Prostate gland (tissue), 2 donors: Measurements from ENCODE around the gene MLPH. TPM values are rescaled to one million over a fixed set of nuclear protein-coding genes. Genes with fewer than 3 reads are reported as not detected.

ENCODE experiments used
- DNase-seq: peaks from one replicate; pipeline ENCODE4 v3.0.0-alpha.2; 2019; ENCODE audit warnings: low spot score
- H3K27ac ChIP-seq, 2 donors: fragments of 200-600 bp; sonication (generic); 2 replicates each; pipeline ENCODE4 v1.5.1; 2017 to 2019
- H3K27me3 ChIP-seq: fragments of 200-600 bp; sonication (generic); replicated peaks from 2 replicates; pipeline ENCODE4 v1.5.1; 2019; ENCODE audit not compliant: insufficient read depth
- H3K36me3 ChIP-seq, 2 donors: fragments of 200-600 bp; sonication (generic); 1 replicate in 1 of 2; 2 replicates in 1 of 2; pipeline versions ENCODE4 v1.5.1 to v1.8.1; 2017 to 2019
- H3K4me1 ChIP-seq: fragments of 200-600 bp; sonication (generic); replicated peaks from 2 replicates; pipeline ENCODE4 v1.5.1; 2019
- H3K4me3 ChIP-seq, 2 donors: fragments of 200-600 bp; sonication (generic); 2 replicates each; pipeline ENCODE4 v1.5.1; 2017 to 2019
- H3K9me3 ChIP-seq: fragments of 200-600 bp; sonication (generic); 2 replicates; pipeline ENCODE4 v1.5.1; 2017
- POLR2A ChIP-seq: fragments of 450-650 bp; IDR thresholded peaks from one replicate; pipeline ENCODE4 v1.6.1; 2016; ENCODE audit warnings: antibody characterized with exemption, mild to moderate bottlenecking
- POLR2AphosphoS5 ChIP-seq: sonication (generic); formaldehyde crosslinking; IDR thresholded peaks from one replicate; pipeline ENCODE4 v1.6.1; 2017; ENCODE audit warnings: antibody characterized with exemption
- WGBS: methylation state at CpG from one replicate; pipeline ENCODE4 v1.1.5; 2018; 5-methylcytosine and 5-hydroxymethylcytosine counted together
- intact Hi-C: fragments of 100-400 bp; cut with DNase I; formaldehyde crosslinking; loops from one replicate; pipeline ENCODE4 v1.14.2; 2022
- total RNA-seq, 2 donors: library from RNA; depleted of rRNA; stranded (reverse); fragments of >200 nt; gene quantifications; one replicate each; pipeline ENCODE4 v1.1.0, GENCODE V29; 2016
- TF ChIP-seq, protein P1 (sequence below), 4 experiments: fragments of 200-600 bp in 2 of 4; fragments of 450-650 bp in 2 of 4; sonication (generic) in 2 of 4; IDR thresholded peaks; 1 replicate in 3 of 4; 2 replicates in 1 of 4; pipeline ENCODE4 v1.5.1; 2016 to 2019; ENCODE audit warnings: antibody characterized with exemption in 4 of 4, mild to moderate bottlenecking in 2 of 4, moderate library complexity in 2 of 4

Gene MLPH
- total RNA-seq, 2 donors from 2014 or later = 371 to 393 TPM

DNA sequence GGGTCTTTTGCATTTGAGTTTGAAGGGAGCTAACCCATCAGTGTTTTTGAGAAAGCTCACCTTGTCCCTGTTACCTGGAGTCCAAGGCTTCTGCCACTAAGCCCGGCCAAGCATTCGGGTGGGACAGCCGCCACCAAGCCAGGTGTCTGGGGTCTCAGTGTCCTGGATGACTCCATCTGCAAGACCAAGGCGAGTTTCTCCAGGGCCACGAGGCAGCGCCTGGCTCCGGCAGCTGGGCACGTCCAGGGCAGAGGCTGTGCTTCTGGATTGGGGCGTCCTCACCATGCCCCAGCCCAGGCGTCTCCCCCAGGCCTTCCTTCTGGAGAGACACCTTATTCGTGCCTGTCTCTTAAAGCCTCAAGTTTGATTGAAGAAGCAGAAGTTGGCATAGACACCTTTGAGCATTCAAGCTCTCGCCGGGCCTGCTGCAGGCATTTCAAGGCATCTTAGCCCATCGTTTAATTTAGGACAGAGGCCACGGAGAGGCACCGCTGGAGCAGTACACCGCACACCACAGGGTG is 24.9 kb downstream of the MLPH start:
- Histone ChIP-seq H3K4me1 (peaks cover 39% of the 10 kb centered on the region), H3K36me3 (no peaks in the 10 kb centered on the region), H3K27ac (peak overlapping the region; percentile 71 to 98), H3K27me3 (no peaks in the 10 kb centered on the region), H3K9me3 (no peaks in the 10 kb centered on the region), H3K4me3 (no peak overlapping the region)
- TF ChIP-seq, protein P1, sequence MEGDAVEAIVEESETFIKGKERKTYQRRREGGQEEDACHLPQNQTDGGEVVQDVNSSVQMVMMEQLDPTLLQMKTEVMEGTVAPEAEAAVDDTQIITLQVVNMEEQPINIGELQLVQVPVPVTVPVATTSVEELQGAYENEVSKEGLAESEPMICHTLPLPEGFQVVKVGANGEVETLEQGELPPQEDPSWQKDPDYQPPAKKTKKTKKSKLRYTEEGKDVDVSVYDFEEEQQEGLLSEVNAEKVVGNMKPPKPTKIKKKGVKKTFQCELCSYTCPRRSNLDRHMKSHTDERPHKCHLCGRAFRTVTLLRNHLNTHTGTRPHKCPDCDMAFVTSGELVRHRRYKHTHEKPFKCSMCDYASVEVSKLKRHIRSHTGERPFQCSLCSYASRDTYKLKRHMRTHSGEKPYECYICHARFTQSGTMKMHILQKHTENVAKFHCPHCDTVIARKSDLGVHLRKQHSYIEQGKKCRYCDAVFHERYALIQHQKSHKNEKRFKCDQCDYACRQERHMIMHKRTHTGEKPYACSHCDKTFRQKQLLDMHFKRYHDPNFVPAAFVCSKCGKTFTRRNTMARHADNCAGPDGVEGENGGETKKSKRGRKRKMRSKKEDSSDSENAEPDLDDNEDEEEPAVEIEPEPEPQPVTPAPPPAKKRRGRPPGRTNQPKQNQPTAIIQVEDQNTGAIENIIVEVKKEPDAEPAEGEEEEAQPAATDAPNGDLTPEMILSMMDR (IDR thresholded peaks at IDR 0.05) = no peak
- no peak for TF ChIP-seq POLR2A
- no peak for TF ChIP-seq POLR2AphosphoS5
- WGBS = 84% methylated on average over 17 of the region's 17 CpGs
- DNase-seq = no peak
- intact Hi-C loops = loop anchor here (5.0 to 10.0 kb wide), 2 partner anchors 153 to 235 kb away; no protein-coding TSS in a partner anchor

DNA sequence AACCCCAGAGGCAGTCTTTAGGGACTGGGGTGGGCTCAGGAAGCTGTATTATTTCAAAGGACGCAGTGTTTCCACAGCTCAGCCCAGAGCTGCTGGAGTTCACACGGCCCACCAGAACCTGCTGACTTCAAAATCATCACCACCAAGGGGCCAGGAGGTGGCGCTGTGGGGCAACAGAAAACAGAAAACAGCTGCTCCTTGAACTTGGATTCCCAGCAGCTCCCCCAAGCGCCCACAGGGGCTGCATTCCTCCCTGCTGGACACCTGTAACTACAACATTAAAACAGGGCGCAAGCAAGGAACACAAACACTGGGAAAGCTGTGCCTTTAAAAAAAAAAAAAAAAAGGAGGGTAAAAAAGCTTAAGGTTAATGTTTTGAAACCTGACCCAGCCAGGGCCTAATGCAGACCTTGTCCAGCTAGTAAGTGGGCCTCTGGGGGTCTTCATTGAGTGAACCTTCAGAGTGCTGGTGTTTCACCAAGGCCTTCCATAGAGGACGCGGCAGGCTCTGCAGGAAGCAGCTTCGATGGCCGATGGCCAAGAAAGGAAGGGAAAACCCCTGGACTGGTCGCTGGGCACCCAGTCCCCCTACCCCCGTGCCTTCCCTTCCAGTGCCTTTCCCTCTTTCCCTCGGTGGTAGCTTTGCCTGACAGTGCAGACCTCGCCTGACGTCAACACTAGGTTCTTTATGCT is 25.9 kb downstream of the MLPH start:
- Histone ChIP-seq H3K27ac (peak overlapping the region; percentile 71 to 98), H3K4me1 (peaks cover 39% of the 10 kb centered on the region), H3K9me3 (no peaks in the 10 kb centered on the region), H3K4me3 (no peak overlapping the region), H3K36me3 (no peaks in the 10 kb centered on the region), H3K27me3 (no peaks in the 10 kb centered on the region)
- WGBS = 30% methylated on average over 14 of the region's 14 CpGs
- TF ChIP-seq POLR2AphosphoS5 = peak; percentile 63
- no peak for TF ChIP-seq POLR2A
- TF ChIP-seq, protein P1 (IDR thresholded peaks at IDR 0.05) = peak; percentile 77 to 94 (median 93)
- intact Hi-C loops = loop anchor here (5.0 to 10.0 kb wide), 2 partner anchors 152 to 234 kb away; no protein-coding TSS in a partner anchor
- DNase-seq = peak; percentile 86

DNA sequence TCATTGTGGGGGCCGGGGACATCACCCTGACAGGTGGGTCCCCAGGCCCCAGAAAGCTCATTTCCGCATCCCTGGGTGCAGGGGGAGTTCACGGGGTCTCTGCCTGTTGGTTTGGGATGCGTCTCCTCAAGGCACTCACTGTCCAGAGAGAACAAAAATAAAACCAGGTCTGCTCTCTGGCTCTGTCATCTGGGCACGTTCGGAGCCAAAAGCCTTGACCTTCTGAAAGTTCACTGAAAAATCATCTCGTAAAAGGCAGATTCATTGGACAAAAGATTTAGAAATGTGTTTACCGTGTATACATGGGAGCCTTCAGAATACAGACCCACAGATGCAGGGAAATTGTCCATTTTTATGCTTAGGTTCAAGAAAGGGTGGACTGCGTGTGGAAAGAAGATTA is 26.6 kb downstream of the MLPH start:
- Histone ChIP-seq H3K9me3 (no peaks in the 10 kb centered on the region), H3K27ac (peak overlapping the region; percentile 71 to 98), H3K36me3 (no peaks in the 10 kb centered on the region), H3K4me3 (no peak overlapping the region), H3K4me1 (peaks cover 39% of the 10 kb centered on the region), H3K27me3 (no peaks in the 10 kb centered on the region)
- TF ChIP-seq, protein P1 (IDR thresholded peaks at IDR 0.05) = no peak
- no peak for TF ChIP-seq POLR2AphosphoS5
- no peak for TF ChIP-seq POLR2A
- intact Hi-C loops = loop anchor here (1.0 to 10.0 kb wide), 3 partner anchors 59 to 234 kb away; no protein-coding TSS in a partner anchor
- DNase-seq = no peak
- 65% methylated on average over 9 of the region's 9 CpGs for whole genome bisulfite sequencing

DNA sequence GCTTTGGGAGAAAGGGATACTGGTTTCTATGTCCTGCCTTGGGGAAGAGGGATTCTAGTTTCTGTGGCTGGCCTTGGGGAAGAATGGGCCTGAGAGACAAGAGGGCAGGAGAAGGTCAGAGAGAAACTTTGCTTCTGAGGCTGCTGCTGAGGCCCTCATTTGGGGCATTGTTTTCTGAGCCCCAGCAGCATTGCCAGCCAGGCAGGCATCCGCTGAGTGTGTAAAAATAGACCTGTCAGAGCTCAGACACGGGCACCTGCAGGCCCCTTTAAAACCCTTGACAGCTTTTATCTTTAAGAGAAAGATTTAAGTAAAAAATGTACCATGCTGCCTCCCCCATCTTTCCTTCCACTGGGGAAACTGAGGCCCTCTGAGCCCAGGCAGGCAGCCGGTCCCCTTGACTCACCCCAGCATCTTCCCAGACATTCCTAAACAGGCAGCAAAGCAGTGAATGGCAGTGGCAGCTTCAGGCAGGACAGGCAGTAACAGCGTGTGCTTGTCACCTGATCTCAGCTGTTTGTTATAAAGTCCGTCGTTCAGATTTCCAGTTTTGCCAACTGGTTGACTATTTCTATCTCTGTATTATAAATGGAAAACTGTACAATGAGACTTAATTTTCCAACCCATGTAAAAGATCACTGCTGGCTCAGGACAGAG is 27.6 kb downstream of the MLPH start:
- no peak for DNase-seq
- WGBS = 54% methylated on average over 6 of the region's 6 CpGs
- intact Hi-C loops = loop anchor here (1.0 to 10.0 kb wide), 3 partner anchors 58 to 233 kb away; no protein-coding TSS in a partner anchor
- Histone ChIP-seq H3K4me3 (no peak overlapping the region), H3K27ac (peak overlapping the region; percentile 71 to 98), H3K36me3 (no peaks in the 10 kb centered on the region), H3K27me3 (no peaks in the 10 kb centered on the region), H3K4me1 (peaks cover 34% of the 10 kb centered on the region), H3K9me3 (no peaks in the 10 kb centered on the region)
- peak; percentile 39 for TF ChIP-seq POLR2AphosphoS5
- TF ChIP-seq, protein P1 (IDR thresholded peaks at IDR 0.05) = no peak
